WI38 (cell line): ENCODE results near the gene PTPRT.

Experiments
- H3K4me3 ChIP-seq: 2 replicates; pipeline ENCODE4 v1.5.1; 2011; ENCODE audit warnings: low read depth, mild to moderate bottlenecking, control low read depth, low read length
- CTCF ChIP-seq: IDR thresholded peaks from 2 replicates; pipeline ENCODE4 v1.5.1; 2012; ENCODE audit warnings: low read depth, mild to moderate bottlenecking, control low read depth, low read length

The PTPRT gene

GRCh38 chr20:42429761-42430458 is 759.8 kb downstream of the PTPRT start:
- no peak overlapping the region for H3K4me3 ChIP-seq
- no peak for TF ChIP-seq CTCF

- TF ChIP-seq CTCF, result no peak
- no peak overlapping the region for H3K4me3 ChIP-seq
These were observed 769.7 kb downstream of the PTPRT start for GRCh38 chr20:42419814-42420532.

GRCh38 chr20:42406826-42407225 is 782.9 kb downstream of the PTPRT start:
- H3K4me3 ChIP-seq, result no peak overlapping the region
- TF ChIP-seq CTCF, result no peak

- TF ChIP-seq CTCF, result no peak
These were observed 787.3 kb downstream of the PTPRT start for GRCh38 chr20:42402455-42402854.

GRCh38 chr20:42401613-42402012 is 788.1 kb downstream of the PTPRT start:
- TF ChIP-seq CTCF, result no peak

More at GRCh38 chr20:42402455-42402854, 787.3 kb downstream of the PTPRT start:
- no peak overlapping the region for H3K4me3 ChIP-seq

GRCh38 chr20:42399802-42400201 is 789.9 kb downstream of the PTPRT start:
- TF ChIP-seq CTCF, result no peak
- no peak overlapping the region for H3K4me3 ChIP-seq

More at GRCh38 chr20:42401613-42402012, 788.1 kb downstream of the PTPRT start:
- H3K4me3 ChIP-seq, result no peak overlapping the region

GRCh38 chr20:42392442-42392841 is 797.3 kb downstream of the PTPRT start:
- no peak for TF ChIP-seq CTCF
- H3K4me3 ChIP-seq, result no peak overlapping the region
